Measurements from ENCODE around the gene CCNF. TPM values are rescaled to one million over a fixed set of nuclear protein-coding genes. Genes with fewer than 3 reads are reported as not detected.
A peak's percentile ranks its signal among the peaks of the same experiment; 100 is the strongest.

The CCNF gene
- total and polyA plus RNA-seq, 10 of the 15 experiments (the other 5 are each of a cell fraction or from before 2014, with no cell fraction given) = 4.0 to 63.2 (median 27.5) TPM

GRCh38 chr16:2468725-2469398 lies 39.6 kb downstream of the CCNF start (continued):
- TF ChIP-seq CUX1 (IDR thresholded peaks at IDR 0.05; ENCODE audit: insufficient replicate concordance, low read depth, low read length) (no peak), ZNF274 (IDR thresholded peaks at IDR 0.05; ENCODE audit: insufficient read depth, insufficient read length) (no peak), FOXK2 (IDR thresholded peaks at IDR 0.05) (no peak), NFXL1 (IDR thresholded peaks at IDR 0.05; ENCODE audit: borderline replicate concordance) (no peak), NBN (IDR thresholded peaks at IDR 0.05) (peak; percentile 79), EP300 (IDR thresholded peaks at IDR 0.05; ENCODE audit: borderline replicate concordance in 1 of 2, control insufficient read depth in 1 of 2, low read depth in 2 of 2, low read length in 2 of 2) (peak; percentile 12 to 67; a peak in 1 of 4 replicates), ZNF687 (IDR thresholded peaks at IDR 0.05) (peak; percentile 40), BACH1 (IDR thresholded peaks at IDR 0.05; ENCODE audit: borderline replicate concordance) (peak; percentile 69; the same call in 1 of the 2 replicates), RB1 (IDR thresholded peaks at IDR 0.05; ENCODE audit: borderline replicate concordance) (peak; percentile 34; the same call in 1 of the 2 replicates), JUNB (IDR thresholded peaks at IDR 0.05) (no peak), NFYA (IDR thresholded peaks at IDR 0.05; ENCODE audit: borderline replicate concordance, low read depth, low read length) (no peak), STAT3 (IDR thresholded peaks at IDR 0.05; ENCODE audit: low read depth, low read length) (no peak), MTA2 (IDR thresholded peaks at IDR 0.05; ENCODE audit: low read depth) (peak; percentile 76), HDGF (IDR thresholded peaks at IDR 0.05) (peak; percentile 66; the same call in 1 of the 2 replicates), SMAD5 (IDR thresholded peaks at IDR 0.05; ENCODE audit: low read depth) (no peak)
- TF ChIP-seq, protein P1, sequence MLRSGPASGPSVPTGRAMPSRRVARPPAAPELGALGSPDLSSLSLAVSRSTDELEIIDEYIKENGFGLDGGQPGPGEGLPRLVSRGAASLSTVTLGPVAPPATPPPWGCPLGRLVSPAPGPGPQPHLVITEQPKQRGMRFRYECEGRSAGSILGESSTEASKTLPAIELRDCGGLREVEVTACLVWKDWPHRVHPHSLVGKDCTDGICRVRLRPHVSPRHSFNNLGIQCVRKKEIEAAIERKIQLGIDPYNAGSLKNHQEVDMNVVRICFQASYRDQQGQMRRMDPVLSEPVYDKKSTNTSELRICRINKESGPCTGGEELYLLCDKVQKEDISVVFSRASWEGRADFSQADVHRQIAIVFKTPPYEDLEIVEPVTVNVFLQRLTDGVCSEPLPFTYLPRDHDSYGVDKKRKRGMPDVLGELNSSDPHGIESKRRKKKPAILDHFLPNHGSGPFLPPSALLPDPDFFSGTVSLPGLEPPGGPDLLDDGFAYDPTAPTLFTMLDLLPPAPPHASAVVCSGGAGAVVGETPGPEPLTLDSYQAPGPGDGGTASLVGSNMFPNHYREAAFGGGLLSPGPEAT (IDR thresholded peaks at IDR 0.05; ENCODE audit: low read depth) = peak; percentile 52; the same call in 1 of the 2 replicates
